PFSK-1 (cell line): ENCODE results near the gene SDF2.

Experiments used
- POLR2AphosphoS5 ChIP-seq: IDR thresholded peaks from 2 replicates; pipeline ENCODE4 v1.6.1; 2012; ENCODE audit warnings: low read depth, mild to moderate bottlenecking, control low read depth, low read length, moderate library complexity
- SIN3A ChIP-seq: IDR thresholded peaks from 2 replicates; pipeline ENCODE4 v1.6.1; 2012; ENCODE audit warnings: mild to moderate bottlenecking, low read length, moderate library complexity, borderline replicate concordance; ENCODE audit not compliant: insufficient read depth
- TF ChIP-seq, protein P1 (sequence below), 2 experiments: IDR thresholded peaks; 2 replicates each; pipeline versions ENCODE4 v1.6.1 to v1.8.0; 2011 to 2012; ENCODE audit warnings: low read depth in 2 of 2, low read length in 2 of 2, control low read depth in 1 of 2, inconsistent platforms in 1 of 2, mild to moderate bottlenecking in 1 of 2, moderate library complexity in 1 of 2; ENCODE audit not compliant: insufficient read depth in 1 of 2

GRCh38 chr17:28598389-28598788 is 63.3 kb downstream of the SDF2 start:
- TF ChIP-seq SIN3A: no peak
- TF ChIP-seq POLR2AphosphoS5: no peak; the same call in 1 of the 2 replicates
- TF ChIP-seq, protein P1, sequence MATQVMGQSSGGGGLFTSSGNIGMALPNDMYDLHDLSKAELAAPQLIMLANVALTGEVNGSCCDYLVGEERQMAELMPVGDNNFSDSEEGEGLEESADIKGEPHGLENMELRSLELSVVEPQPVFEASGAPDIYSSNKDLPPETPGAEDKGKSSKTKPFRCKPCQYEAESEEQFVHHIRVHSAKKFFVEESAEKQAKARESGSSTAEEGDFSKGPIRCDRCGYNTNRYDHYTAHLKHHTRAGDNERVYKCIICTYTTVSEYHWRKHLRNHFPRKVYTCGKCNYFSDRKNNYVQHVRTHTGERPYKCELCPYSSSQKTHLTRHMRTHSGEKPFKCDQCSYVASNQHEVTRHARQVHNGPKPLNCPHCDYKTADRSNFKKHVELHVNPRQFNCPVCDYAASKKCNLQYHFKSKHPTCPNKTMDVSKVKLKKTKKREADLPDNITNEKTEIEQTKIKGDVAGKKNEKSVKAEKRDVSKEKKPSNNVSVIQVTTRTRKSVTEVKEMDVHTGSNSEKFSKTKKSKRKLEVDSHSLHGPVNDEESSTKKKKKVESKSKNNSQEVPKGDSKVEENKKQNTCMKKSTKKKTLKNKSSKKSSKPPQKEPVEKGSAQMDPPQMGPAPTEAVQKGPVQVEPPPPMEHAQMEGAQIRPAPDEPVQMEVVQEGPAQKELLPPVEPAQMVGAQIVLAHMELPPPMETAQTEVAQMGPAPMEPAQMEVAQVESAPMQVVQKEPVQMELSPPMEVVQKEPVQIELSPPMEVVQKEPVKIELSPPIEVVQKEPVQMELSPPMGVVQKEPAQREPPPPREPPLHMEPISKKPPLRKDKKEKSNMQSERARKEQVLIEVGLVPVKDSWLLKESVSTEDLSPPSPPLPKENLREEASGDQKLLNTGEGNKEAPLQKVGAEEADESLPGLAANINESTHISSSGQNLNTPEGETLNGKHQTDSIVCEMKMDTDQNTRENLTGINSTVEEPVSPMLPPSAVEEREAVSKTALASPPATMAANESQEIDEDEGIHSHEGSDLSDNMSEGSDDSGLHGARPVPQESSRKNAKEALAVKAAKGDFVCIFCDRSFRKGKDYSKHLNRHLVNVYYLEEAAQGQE (IDR thresholded peaks at IDR 0.05; ENCODE audit: insufficient read depth in 1 of 2, low read depth in 2 of 2, low read length in 2 of 2): no peak
